Measurements from ENCODE around the gene SDR9C7.
"Not testable (repeated sequence)": the region's sequence is repeated elsewhere in the genome, so short reads cannot be mapped to it uniquely, and the experiment has no call there.

DNA sequence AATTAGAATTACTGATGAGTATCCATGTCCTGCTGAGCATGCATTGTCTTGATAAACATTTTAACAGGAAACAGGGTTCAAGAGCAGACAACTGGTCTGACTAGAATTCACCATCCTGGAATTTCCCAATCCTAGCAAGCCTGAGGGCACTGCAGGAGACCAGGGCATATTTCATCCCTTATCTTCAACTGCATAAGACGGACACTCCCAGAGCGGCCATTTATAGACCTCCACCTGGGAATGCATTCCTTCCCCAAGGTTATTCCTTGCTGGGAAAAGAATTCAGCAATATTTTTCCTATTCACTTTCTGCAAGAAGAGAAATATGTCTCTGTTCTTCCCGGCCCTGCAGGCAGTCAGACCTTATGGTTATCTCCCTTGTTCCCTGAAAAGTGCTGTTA lies 51.8 kb downstream of the SDR9C7 start:
- TF ChIP-seq CTCF, POLR2A (IDR thresholded peaks at IDR 0.05): not testable (repeated sequence)

Measured in body of pancreas (tissue), 4 donors.